Left colon (tissue), 2 donors: ENCODE data around the gene PRDM16. TPM values are rescaled to one million over a fixed set of nuclear protein-coding genes. Genes with fewer than 3 reads are reported as not detected.
A peak's percentile ranks its signal among the peaks of the same experiment; 100 is the strongest.

Experiments
- ATAC-seq: fragments of 200-7000 bp; cut with Tn5 transposase; one replicate; pipeline ENCODE4 v1.9.1; 2020; ENCODE audit warnings: mild to moderate bottlenecking, moderate library complexity
- DNase-seq, 2 donors: peaks; one replicate each; pipeline ENCODE4 v3.0.0-alpha.2; 2020
- intact Hi-C, 2 donors: fragments of 100-400 bp; cut with DNase I in 1 of 2; cut with micrococcal nuclease in 1 of 2; formaldehyde crosslinking; loops; one replicate each; pipeline versions ENCODE4 v1.11.2 to v1.14.0; 2022; cut with DNase I, micrococcal nuclease
- total RNA-seq, 2 donors: library from RNA; stranded (reverse); fragmentation: NEBNext Ultra II Directional; extraction: Animal tissue kit (Norgen Biotek cat#: 25700); gene quantifications; one replicate each; pipeline ENCODE4 v1.2.1, GENCODE V29; 2021
- donor health status: DM: no; HTN: no; CAD: no.
- donor health status: DM: yes; HTN: yes; CAD: no.

PRDM16 gene
- total RNA-seq, 2 donors from 2014 or later: 1.1 to 1.2 TPM

- no peak for DNase-seq
- ATAC-seq: no peak
- intact Hi-C loops: no loop called here
These were observed 279.3 kb downstream of the PRDM16 start for GRCh38 chr1:3348196-3348865.

- intact Hi-C loops: no loop called here
- no peak for DNase-seq
- ATAC-seq: no peak
These were observed 280.4 kb downstream of the PRDM16 start for GRCh38 chr1:3349161-3349967.

GRCh38 chr1:3349968-3350299 is 280.9 kb downstream of the PRDM16 start:
- no peak for DNase-seq
- intact Hi-C loops: no loop called here
- ATAC-seq: no peak

GRCh38 chr1:3350506-3351261 is 281.7 kb downstream of the PRDM16 start:
- intact Hi-C loops: no loop called here
- DNase-seq: no peak
- ATAC-seq: no peak

GRCh38 chr1:3351449-3352298 is 282.7 kb downstream of the PRDM16 start:
- DNase-seq (no peak), ATAC-seq (peak; percentile 22)
- intact Hi-C loops: no loop called here

GRCh38 chr1:3352299-3352951 is 283.4 kb downstream of the PRDM16 start:
- intact Hi-C loops: no loop called here
- ATAC-seq: no peak

GRCh38 chr1:3352952-3353331 is 283.9 kb downstream of the PRDM16 start:
- intact Hi-C loops: no loop called here
- ATAC-seq (peak; percentile 92), DNase-seq (peak; percentile 74 to 81)

More at GRCh38 chr1:3352299-3352951, 283.4 kb downstream of the PRDM16 start:
- peak in 1 of 2 donors; percentile 59 for DNase-seq

GRCh38 chr1:3353876-3354275 is 284.9 kb downstream of the PRDM16 start:
- intact Hi-C loops: no loop called here
- ATAC-seq: peak; percentile 45
- no peak for DNase-seq

GRCh38 chr1:3355089-3355488 is 286.1 kb downstream of the PRDM16 start:
- DNase-seq (no peak), ATAC-seq (no peak)
- intact Hi-C loops: no loop called here

- DNase-seq (no peak), ATAC-seq (no peak)
- intact Hi-C loops: no loop called here
These were observed 287.2 kb downstream of the PRDM16 start for GRCh38 chr1:3355894-3356826.

GRCh38 chr1:3356827-3357460 is 287.9 kb downstream of the PRDM16 start:
- ATAC-seq (no peak), DNase-seq (no peak)
- intact Hi-C loops: no loop called here

- intact Hi-C loops: no loop called here
- ATAC-seq: no peak
- no peak for DNase-seq
These were observed 288.7 kb downstream of the PRDM16 start for GRCh38 chr1:3357526-3358297.

- no peak for DNase-seq
- intact Hi-C loops: no loop called here
These were observed 290.3 kb downstream of the PRDM16 start for GRCh38 chr1:3359351-3359750.

GRCh38 chr1:3359756-3360440 is 290.9 kb downstream of the PRDM16 start:
- peak; percentile 97 for ATAC-seq
- peak; percentile 63 to 69 for DNase-seq

More at GRCh38 chr1:3359351-3359750, 290.3 kb downstream of the PRDM16 start:
- peak; percentile 33 for ATAC-seq

GRCh38 chr1:3360646-3361257 is 291.7 kb downstream of the PRDM16 start:
- no peak for DNase-seq
- intact Hi-C loops: no loop called here
- no peak for ATAC-seq

More at GRCh38 chr1:3359756-3360440, 290.9 kb downstream of the PRDM16 start:
- intact Hi-C loops: no loop called here
